HCT116 (cell line): Measurements from ENCODE around the gene PPHLN1. TPM values are rescaled to one million over a fixed set of nuclear protein-coding genes. Genes with fewer than 3 reads are reported as not detected.

ENCODE experiments used
- ATAC-seq: fragments of 200-7000 bp; cut with Tn5 transposase; 2 replicates; pipeline ENCODE4 v1.9.1; 2020; ENCODE audit warnings: mild to moderate bottlenecking, moderate library complexity
- BruUV-seq: library from RNA; stranded (reverse); fragments of 400-500 nt; replicated peaks from 2 replicates; lab custom pipeline; 2021; lab: Mats Ljungman, UMichigan
- CTCF ChIA-PET: fragments of 300-600 bp; sonication (Branson Sonifier 250); formaldehyde crosslinking; loops from one replicate; lab custom pipeline; 2021; ENCODE audit warnings: antibody characterized with exemption; lab: Charles Lee
- POLR2A ChIA-PET: fragments of 300-600, 350-600 bp; sonication (Branson Sonifier 250); formaldehyde crosslinking; loops from one replicate; lab custom pipeline; 2021; ENCODE audit warnings: antibody characterized with exemption; lab: Charles Lee
- RAD21 ChIA-PET, 2 experiments: fragments of 300-600 bp; sonication (Branson Sonifier 250); formaldehyde crosslinking; loops; one replicate each; lab custom pipeline; 2023; ENCODE audit warnings: low total read pairs in 2 of 2; ENCODE audit not compliant: uncharacterized antibody in 2 of 2, unreplicated experiment in 2 of 2, low non-redundant PET in 1 of 2; lab: Charles Lee
- DNase-seq: peaks from one replicate; pipeline ENCODE4 v3.0.0-alpha.2; 2010; ENCODE audit warnings: low read depth, low spot score
- H2AFZ ChIP-seq: fragments of 200-600 bp; shearing (Covaris generic), sonication (generic); 2 replicates; pipeline ENCODE4 v1.6.1; 2017; ENCODE audit warnings: low read depth, mixed run types, mixed read lengths, antibody characterized with exemption, low read length; ENCODE audit not compliant: poor library complexity, severe bottlenecking
- H3K27ac ChIP-seq: 2 replicates; pipeline ENCODE4 v1.5.1; 2012; ENCODE audit warnings: low read depth, low read length
- H3K27me3 ChIP-seq: fragments of 200-600 bp; sonication (generic); 2 replicates; pipeline ENCODE4 v1.6.1; 2016; ENCODE audit warnings: mixed run types, low read length, mixed read lengths; ENCODE audit not compliant: insufficient read depth
- H3K36me3 ChIP-seq, 2 experiments: fragments of 200-500 bp in 1 of 2; fragments of 200-600 bp in 1 of 2; sonication (Bioruptor generic) in 1 of 2; sonication (generic) in 1 of 2; 2 replicates each; pipeline versions ENCODE4 v1.5.1 to v1.6.1; 2014 to 2016; ENCODE audit warnings: low read length in 2 of 2, inconsistent platforms in 1 of 2, mixed read lengths in 1 of 2, mixed run types in 1 of 2; ENCODE audit not compliant: insufficient read depth in 2 of 2, control insufficient read depth in 1 of 2
- H3K4me1 ChIP-seq, 2 experiments: fragments of 200-600 bp in 1 of 2; sonication (generic) in 1 of 2; 2 replicates each; pipeline versions ENCODE4 v1.5.1 to v1.6.1; 2012 to 2017; ENCODE audit warnings: low read length in 2 of 2, inconsistent platforms in 1 of 2, mild to moderate bottlenecking in 1 of 2, mixed read lengths in 1 of 2, mixed run types in 1 of 2, moderate library complexity in 1 of 2; ENCODE audit not compliant: insufficient read depth in 2 of 2, control insufficient read depth in 1 of 2
- H3K4me2 ChIP-seq: fragments of 200-600 bp; sonication (generic); 2 replicates; pipeline ENCODE4 v1.6.1; 2017; ENCODE audit warnings: mixed run types, low read length, mixed read lengths
- H3K4me3 ChIP-seq, 2 experiments: fragments of 200-600 bp in 1 of 2; sonication (generic) in 1 of 2; replicated peaks in 1 of 2; 2 replicates each; pipeline ENCODE4 v1.5.1; 2011 to 2016; ENCODE audit warnings: low read length in 2 of 2, control low read depth in 1 of 2, low read depth in 1 of 2, mild to moderate bottlenecking in 1 of 2, mixed read lengths in 1 of 2, mixed run types in 1 of 2
- H3K79me2 ChIP-seq: fragments of 200-600 bp; sonication (generic); 2 replicates; pipeline ENCODE4 v1.6.1; 2017; ENCODE audit warnings: mild to moderate bottlenecking, mixed run types, low read length, moderate library complexity, mixed read lengths; ENCODE audit not compliant: insufficient read depth
- H3K9ac ChIP-seq: fragments of 200-600 bp; sonication (generic); 2 replicates; pipeline ENCODE4 v1.6.1; 2016; ENCODE audit warnings: low read length, mixed read lengths
- H3K9me2 ChIP-seq: fragments of 200-600 bp; sonication (generic), shearing (Covaris generic); 2 replicates; pipeline ENCODE4 v1.6.1; 2017; ENCODE audit warnings: mixed run types, mild to moderate bottlenecking, moderate library complexity; ENCODE audit not compliant: insufficient read depth
- H3K9me3 ChIP-seq, 2 experiments: fragments of 200-500 bp in 1 of 2; fragments of 200-600 bp in 1 of 2; sonication (Bioruptor generic) in 1 of 2; sonication (generic) in 1 of 2; 2 replicates each; pipeline ENCODE4 v1.6.1; 2014 to 2017; ENCODE audit warnings: low read length in 2 of 2, mixed read lengths in 2 of 2, inconsistent platforms in 1 of 2, low read depth in 1 of 2, mild to moderate bottlenecking in 1 of 2, mixed run types in 1 of 2, moderate library complexity in 1 of 2; ENCODE audit not compliant: control insufficient read depth in 1 of 2, insufficient read depth in 1 of 2
- H4K20me1 ChIP-seq: fragments of 200-600 bp; sonication (generic), shearing (Covaris generic); 2 replicates; pipeline ENCODE4 v1.6.1; 2017; ENCODE audit warnings: mixed run types, mild to moderate bottlenecking, moderate library complexity; ENCODE audit not compliant: insufficient read depth
- CBX3 ChIP-seq: IDR thresholded peaks from 2 replicates; pipeline ENCODE4 v1.6.1; 2012; ENCODE audit warnings: low read depth
- CEBPB ChIP-seq: IDR thresholded peaks from 2 replicates; pipeline ENCODE4 v1.6.1; 2012; ENCODE audit warnings: low read depth
- CTCF ChIP-seq, 3 experiments: fragments of 200-600 bp in 1 of 3; sonication (generic) in 1 of 3; IDR thresholded peaks in 2 of 3; conservative IDR thresholded peaks in 1 of 3; 2 replicates each; pipeline ENCODE4 v1.5.1; 2012 to 2017; ENCODE audit warnings: low read depth in 2 of 3, low read length in 2 of 3, antibody characterized with exemption in 1 of 3, borderline replicate concordance in 1 of 3, control low read depth in 1 of 3, mild to moderate bottlenecking in 1 of 3, mixed read lengths in 1 of 3, mixed run types in 1 of 3, moderate library complexity in 1 of 3; ENCODE audit not compliant: insufficient read depth in 1 of 3
- EGR1 ChIP-seq: IDR thresholded peaks from 2 replicates; pipeline ENCODE4 v1.6.1; 2012; ENCODE audit warnings: low read depth
- ELF1 ChIP-seq: IDR thresholded peaks from 2 replicates; pipeline ENCODE4 v1.6.1; 2012; ENCODE audit warnings: low read depth, borderline replicate concordance
- EZH2 ChIP-seq: fragments of 200-600 bp; sonication (generic); IDR thresholded peaks from 2 replicates; pipeline ENCODE4 v1.6.1; 2017; ENCODE audit warnings: antibody characterized with exemption, mixed run types
- EZH2phosphoT487 ChIP-seq: fragments of 200-600 bp; IDR thresholded peaks from 2 replicates; pipeline ENCODE4 v1.6.1; 2018; ENCODE audit warnings: antibody characterized with exemption, borderline replicate concordance
- FOSL1 ChIP-seq: IDR thresholded peaks from 2 replicates; pipeline ENCODE4 v1.6.1; 2012; ENCODE audit warnings: low read depth
- JUND ChIP-seq: IDR thresholded peaks from 2 replicates; pipeline ENCODE4 v1.6.1; 2012
- MAX ChIP-seq: IDR thresholded peaks from 2 replicates; pipeline ENCODE4 v1.6.1; 2012
- RAD21 ChIP-seq: IDR thresholded peaks from 2 replicates; pipeline ENCODE4 v1.6.1; 2012; ENCODE audit warnings: low read depth, mild to moderate bottlenecking
- REST ChIP-seq: IDR thresholded peaks from 2 replicates; pipeline ENCODE4 v1.6.1; 2012; ENCODE audit warnings: low read depth
- SIN3A ChIP-seq: IDR thresholded peaks from 2 replicates; pipeline ENCODE4 v1.6.1; 2012; ENCODE audit warnings: low read depth
- SP1 ChIP-seq: IDR thresholded peaks from 2 replicates; pipeline ENCODE4 v1.6.1; 2012; ENCODE audit warnings: low read depth
- SRF ChIP-seq: IDR thresholded peaks from 2 replicates; pipeline ENCODE4 v1.6.1; 2012; ENCODE audit warnings: low read depth
- TCF7L2 ChIP-seq: IDR thresholded peaks from 2 replicates; pipeline ENCODE4 v1.7.0; 2011; ENCODE audit warnings: borderline replicate concordance, inconsistent platforms; ENCODE audit not compliant: insufficient read depth, insufficient read length; ENCODE audit errors: extremely low read depth
- YY1 ChIP-seq: IDR thresholded peaks from 2 replicates; pipeline ENCODE4 v1.6.1; 2011; ENCODE audit warnings: low read length, low read depth, moderate library complexity, mild to moderate bottlenecking; ENCODE audit not compliant: insufficient replicate concordance; ENCODE audit errors: extremely low read depth
- ZBTB33 ChIP-seq: IDR thresholded peaks from 2 replicates; pipeline ENCODE4 v1.6.1; 2011; ENCODE audit warnings: mild to moderate bottlenecking, low read length, moderate library complexity; ENCODE audit not compliant: insufficient replicate concordance; ENCODE audit errors: extremely low read depth
- ZFX ChIP-seq: fragments of 450-650 bp; IDR thresholded peaks from 2 replicates; pipeline ENCODE4 v1.6.1; 2017
- ZNF274 ChIP-seq: fragments of 200-500 bp; sonication (Bioruptor generic); IDR thresholded peaks from 2 replicates; pipeline ENCODE4 v1.6.1; 2014; ENCODE audit warnings: mild to moderate bottlenecking, low read depth, low read length, inconsistent platforms
- intact Hi-C: fragments of 100-400 bp; cut with micrococcal nuclease; formaldehyde crosslinking; loops from 2 replicates; pipeline ENCODE4 v1.10.0; 2022
- total RNA-seq: library from RNA; stranded (reverse); gene quantifications from one replicate; pipeline ENCODE4 v1.2.1, GENCODE V29; 2021; ENCODE audit not compliant: unreplicated experiment

Gene PPHLN1
- total RNA-seq, 1 experiment from 2014 or later: 57.4 TPM

- ChIA-PET CTCF (interaction anchor here (1.2 to 2.8 kb wide), 2 partner anchors 88 to 351 kb away, joined by 3 to 33 read pairs; no protein-coding TSS in a partner anchor), RAD21 (no interaction called here), POLR2A (no interaction called here)
- Histone ChIP-seq H4K20me1 (no peaks in the 10 kb centered on the region), H3K79me2 (no peaks in the 10 kb centered on the region), H3K9me3 (no peaks in the 10 kb centered on the region), H3K36me3 (no peaks in the 10 kb centered on the region), H3K4me2 (no peak overlapping the region), H3K27me3 (no peaks in the 10 kb centered on the region), H3K27ac (no peak overlapping the region), H3K4me1 (peaks cover 11% of the 10 kb centered on the region in 2 experiments; a peak in 2 of 4 replicates), H3K9me2 (no peaks in the 10 kb centered on the region), H2AFZ (no peak overlapping the region), H3K9ac (no peak overlapping the region), H3K4me3 (no peak overlapping the region)
- no TSS peak for BruUV-seq
- no peak for DNase-seq
- TF ChIP-seq JUND (no peak), TCF7L2 (no peak), YY1 (no peak), REST (no peak), CTCF (IDR thresholded peaks at IDR 0.05 in 2 of 3, conservative IDR thresholded peaks at IDR 0.05 in 1 of 3; ENCODE audit: borderline replicate concordance in 1 of 3, insufficient read depth in 1 of 3, low read depth in 2 of 3, low read length in 2 of 3) (no peak), CEBPB (no peak), ZNF274 (no peak), SP1 (no peak), ZBTB33 (no peak), CBX3 (no peak), ZFX (no peak), SIN3A (no peak), EZH2phosphoT487 (no peak), MAX (no peak), SRF (no peak), EGR1 (no peak), ELF1 (no peak), EZH2 (no peak), RAD21 (no peak), FOSL1 (no peak)
- intact Hi-C loops: loop anchor here (10.0 kb wide), 1 partner anchor 483 kb away; no protein-coding TSS in a partner anchor
- no peak for ATAC-seq
Observed at GRCh38 chr12:42481368-42481767, 155.4 kb downstream of the PPHLN1 start.
